HG03196 (cell line): Measurements from ENCODE around the gene C14orf93.
A peak's percentile ranks its signal among the peaks of the same experiment; 100 is the strongest.

Source experiments
- ATAC-seq: cut with Tn5 transposase; IDR thresholded peaks from one replicate; pipeline ENCODE4 v1.9.1; 2021; ENCODE audit not compliant: unreplicated experiment

C14orf93 gene

GRCh38 chr14:23047034-23047634, 37.2 kb upstream of the C14orf93 start:
- ATAC-seq = no peak

- no peak for ATAC-seq
Measured at GRCh38 chr14:23045419-23046357, 35.7 kb upstream of the C14orf93 start.

GRCh38 chr14:23044840-23045239, 34.9 kb upstream of the C14orf93 start:
- no peak for ATAC-seq

GRCh38 chr14:23043754-23044153, 33.8 kb upstream of the C14orf93 start:
- no peak for ATAC-seq

GRCh38 chr14:23043145-23043544, 33.2 kb upstream of the C14orf93 start:
- no peak for ATAC-seq

- no peak for ATAC-seq
Measured at GRCh38 chr14:23042162-23042965, 32.4 kb upstream of the C14orf93 start, which contains the start of gene PSMB11. Gene PSMB11, plus strand, starts transcription at chr14:23042212. Its CDS starts 14 bp downstream, at chr14:23042226.

GRCh38 chr14:23041729-23042128, 31.8 kb upstream of the C14orf93 start:
- no peak for ATAC-seq

- ATAC-seq = no peak
Measured at GRCh38 chr14:23040100-23040499, 30.2 kb upstream of the C14orf93 start.

- ATAC-seq = no peak
Measured at GRCh38 chr14:23035303-23036144, 25.6 kb upstream of the C14orf93 start.

- peak; percentile 94 for ATAC-seq
Measured at GRCh38 chr14:23034498-23035302, 24.8 kb upstream of the C14orf93 start, which contains the start of gene PSMB5. Gene PSMB5, minus strand, starts transcription at chr14:23034900. Its CDS starts 19 bp downstream, at chr14:23034881.

- ATAC-seq = no peak
Measured at GRCh38 chr14:23033801-23034497, 24.0 kb upstream of the C14orf93 start.

GRCh38 chr14:23033251-23033727, 23.3 kb upstream of the C14orf93 start:
- no peak for ATAC-seq

- ATAC-seq = no peak
Measured at GRCh38 chr14:23030936-23031335, 21.0 kb upstream of the C14orf93 start.

- no peak for ATAC-seq
Measured at GRCh38 chr14:23028799-23029198, 18.9 kb upstream of the C14orf93 start.

- ATAC-seq = no peak
Measured at GRCh38 chr14:23025151-23025814, 15.3 kb upstream of the C14orf93 start.

- ATAC-seq = no peak
Measured at GRCh38 chr14:23024612-23025075, 14.7 kb upstream of the C14orf93 start.

- no peak for ATAC-seq
Measured at GRCh38 chr14:23023795-23024152, 13.8 kb upstream of the C14orf93 start.
